ENCODE data around the gene WNT9A.

- TF ChIP-seq POLR2AphosphoS5 (IDR thresholded peaks at IDR 0.05; ENCODE audit: low read depth) (no peak), CTCF (IDR thresholded peaks at IDR 0.05; ENCODE audit: insufficient read depth, low read length) (no peak), GABPA (IDR thresholded peaks at IDR 0.05; ENCODE audit: low read depth) (no peak), REST (IDR thresholded peaks at IDR 0.05; ENCODE audit: insufficient replicate concordance, low read depth) (no peak), SPI1 (IDR thresholded peaks at IDR 0.05; ENCODE audit: borderline replicate concordance, low read depth) (no peak)
These were observed 6.6 kb upstream of the WNT9A start for GRCh38 chr1:227954163-227954850.
